Activated effector memory CD4-positive, alpha-beta T cell treated with anti-CD3 and anti-CD28 coated beads, Interleukin-2, amount 50 U/mL, for 16 hours (primary cell): Measurements from ENCODE around the gene NFASC.

Source experiments
- DNase-seq: peaks from one replicate; pipeline ENCODE4 v3.0.0-alpha.2; 2020

Gene NFASC

GRCh38 chr1:204870160-204870912 is at the start of gene NFASC:
Gene NFASC (plus strand): TSS chr1:204870862. CDS start chr1:204944316, 73,454 bp downstream.
- no peak for DNase-seq

- no peak for DNase-seq
These were observed 49.2 kb upstream of the NFASC start for GRCh38 chr1:204821476-204821875.

GRCh38 chr1:204821924-204822323 is 48.7 kb upstream of the NFASC start:
- no peak for DNase-seq

GRCh38 chr1:204826970-204827369 is 43.7 kb upstream of the NFASC start:
- DNase-seq = no peak

- DNase-seq = peak; percentile 72
These were observed 42.3 kb upstream of the NFASC start for GRCh38 chr1:204828352-204828850.

- no peak for DNase-seq
These were observed 41.4 kb upstream of the NFASC start for GRCh38 chr1:204829133-204829825.

GRCh38 chr1:204830747-204831146 is 39.9 kb upstream of the NFASC start:
- DNase-seq = no peak

GRCh38 chr1:204831186-204831585 is 39.5 kb upstream of the NFASC start:
- DNase-seq = no peak

- DNase-seq = no peak
These were observed 36.3 kb upstream of the NFASC start for GRCh38 chr1:204834336-204834735.

- no peak for DNase-seq
These were observed 35.9 kb upstream of the NFASC start for GRCh38 chr1:204834752-204835151.

GRCh38 chr1:204835737-204836136 is 34.9 kb upstream of the NFASC start:
- no peak for DNase-seq

- DNase-seq = no peak
These were observed 33.8 kb upstream of the NFASC start for GRCh38 chr1:204836856-204837255.

GRCh38 chr1:204837440-204838084 is 33.1 kb upstream of the NFASC start:
- DNase-seq = no peak

GRCh38 chr1:204841316-204841715 is 29.3 kb upstream of the NFASC start:
- DNase-seq = no peak

GRCh38 chr1:204841798-204842197 is 28.9 kb upstream of the NFASC start:
- DNase-seq = no peak

GRCh38 chr1:204842369-204842768 is 28.3 kb upstream of the NFASC start:
- no peak for DNase-seq

GRCh38 chr1:204842892-204843291 is 27.8 kb upstream of the NFASC start:
- no peak for DNase-seq

- DNase-seq = no peak
These were observed 24.1 kb upstream of the NFASC start for GRCh38 chr1:204846546-204846945.

GRCh38 chr1:204848579-204848978 is 22.1 kb upstream of the NFASC start:
- no peak for DNase-seq

- DNase-seq = no peak
These were observed 17.8 kb upstream of the NFASC start for GRCh38 chr1:204852854-204853253.

GRCh38 chr1:204853436-204853835 is 17.2 kb upstream of the NFASC start:
- no peak for DNase-seq

GRCh38 chr1:204854286-204854685 is 16.4 kb upstream of the NFASC start:
- DNase-seq = no peak

- no peak for DNase-seq
These were observed 12.3 kb upstream of the NFASC start for GRCh38 chr1:204858363-204858821.

GRCh38 chr1:204859861-204860267 is 10.8 kb upstream of the NFASC start:
- DNase-seq = no peak
